Karpas-422 (cell line): ENCODE measurements around the gene MEGF6. TPM values are rescaled to one million over a fixed set of nuclear protein-coding genes. Genes with fewer than 3 reads are reported as not detected.

Experiments
- DNase-seq: peaks from one replicate; pipeline ENCODE4 v3.0.0-alpha.2; 2015
- H2AFZ ChIP-seq: fragments of 200-600 bp; sonication (generic); 2 replicates; pipeline ENCODE4 v1.6.1; 2014; ENCODE audit warnings: antibody characterized with exemption, low read length, mixed read lengths
- H3K27ac ChIP-seq: fragments of 200-600 bp; sonication (generic); 2 replicates; pipeline ENCODE4 v1.5.1; 2014; ENCODE audit warnings: mild to moderate bottlenecking, low read length, moderate library complexity
- H3K27me3 ChIP-seq: fragments of 200-600 bp; sonication (generic); 2 replicates; pipeline ENCODE4 v1.6.1; 2014; ENCODE audit warnings: low read length, mixed read lengths
- H3K36me3 ChIP-seq: fragments of 200-600 bp; sonication (generic); 2 replicates; pipeline ENCODE4 v1.6.1; 2014; ENCODE audit warnings: low read length, mixed read lengths; ENCODE audit not compliant: insufficient read depth
- H3K4me1 ChIP-seq: fragments of 200-600 bp; sonication (generic); 2 replicates; pipeline ENCODE4 v1.6.1; 2014; ENCODE audit warnings: mild to moderate bottlenecking, low read length, mixed read lengths
- H3K4me2 ChIP-seq: fragments of 200-600 bp; sonication (generic); 2 replicates; pipeline ENCODE4 v1.6.1; 2014; ENCODE audit warnings: low read length, low read depth, mild to moderate bottlenecking; ENCODE audit not compliant: poor library complexity, severe bottlenecking
- H3K4me3 ChIP-seq: fragments of 200-600 bp; sonication (generic); 2 replicates; pipeline ENCODE4 v1.5.1; 2014; ENCODE audit warnings: mild to moderate bottlenecking, antibody characterized with exemption, low read length, mixed read lengths
- H3K79me2 ChIP-seq: fragments of 200-600 bp; sonication (generic); 2 replicates; pipeline ENCODE4 v1.6.1; 2014; ENCODE audit warnings: mild to moderate bottlenecking, low read length, mixed read lengths
- H3K9ac ChIP-seq: fragments of 200-600 bp; sonication (generic); 2 replicates; pipeline ENCODE4 v1.6.0; 2014; ENCODE audit warnings: low read length
- H3K9me2 ChIP-seq: fragments of 200-600 bp; sonication (generic), shearing (Covaris generic); replicated peaks from 2 replicates; pipeline ENCODE4 v1.6.0; 2014; ENCODE audit warnings: mild to moderate bottlenecking, low read length, moderate library complexity; ENCODE audit not compliant: insufficient read depth
- H3K9me3 ChIP-seq: fragments of 300-700, 200-600 bp; sonication (generic); 2 replicates; pipeline ENCODE4 v1.6.1; 2014; ENCODE audit warnings: low read length, mixed read lengths
- H4K20me1 ChIP-seq: fragments of 200-600 bp; sonication (generic); 2 replicates; pipeline ENCODE4 v1.6.1; 2014; ENCODE audit warnings: mild to moderate bottlenecking, antibody characterized with exemption, low read length, low read depth; ENCODE audit not compliant: insufficient read depth
- total RNA-seq: library from RNA; depleted of rRNA; stranded (reverse); fragments of >200 nt; shearing (Covaris generic); gene quantifications from 2 replicates; pipeline ENCODE4 v1.2.3, GENCODE V29; 2014; ENCODE audit warnings: low replicate concordance

The MEGF6 gene
- total RNA-seq, 1 experiment from 2014 or later = not detected

- DNase-seq = no peak
- Histone ChIP-seq H3K4me3 (no peak overlapping the region), H3K4me1 (no peaks in the 10 kb centered on the region), H3K9me3 (no peaks in the 10 kb centered on the region), H3K9me2 (no peaks in the 10 kb centered on the region), H3K27me3 (no peaks in the 10 kb centered on the region), H3K27ac (no peak overlapping the region), H2AFZ (no peak overlapping the region), H3K4me2 (no peak overlapping the region), H3K79me2 (no peaks in the 10 kb centered on the region), H3K9ac (no peak overlapping the region), H4K20me1 (no peaks in the 10 kb centered on the region), H3K36me3 (no peaks in the 10 kb centered on the region; the same call in 1 of the 2 replicates)
Measured at GRCh38 chr1:3641046-3641760, 29.9 kb upstream of the MEGF6 start.

GRCh38 chr1:3640121-3640837 is 29.0 kb upstream of the MEGF6 start:
- Histone ChIP-seq H3K9me3 (no peaks in the 10 kb centered on the region), H3K9me2 (no peaks in the 10 kb centered on the region), H3K27ac (no peak overlapping the region), H3K79me2 (no peaks in the 10 kb centered on the region), H3K9ac (no peak overlapping the region), H4K20me1 (no peaks in the 10 kb centered on the region), H3K36me3 (no peaks in the 10 kb centered on the region), H3K4me3 (no peak overlapping the region), H3K4me2 (no peak overlapping the region), H3K27me3 (no peaks in the 10 kb centered on the region), H3K4me1 (no peaks in the 10 kb centered on the region), H2AFZ (no peak overlapping the region)
- DNase-seq = no peak

GRCh38 chr1:3639397-3639911 is 28.1 kb upstream of the MEGF6 start:
- Histone ChIP-seq H3K4me3 (no peak overlapping the region), H3K9me3 (no peaks in the 10 kb centered on the region), H3K4me1 (no peaks in the 10 kb centered on the region), H3K9me2 (no peaks in the 10 kb centered on the region), H3K79me2 (no peaks in the 10 kb centered on the region), H2AFZ (no peak overlapping the region), H3K36me3 (peaks cover 3% of the 10 kb centered on the region; the same call in 1 of the 2 replicates), H3K27ac (no peak overlapping the region), H3K27me3 (no peaks in the 10 kb centered on the region), H4K20me1 (no peaks in the 10 kb centered on the region), H3K9ac (no peak overlapping the region), H3K4me2 (no peak overlapping the region)
- no peak for DNase-seq

- Histone ChIP-seq H3K9me3 (no peaks in the 10 kb centered on the region), H3K4me1 (no peaks in the 10 kb centered on the region), H2AFZ (no peak overlapping the region), H3K9ac (no peak overlapping the region), H3K36me3 (peaks cover 3% of the 10 kb centered on the region; the same call in 1 of the 2 replicates), H3K9me2 (no peaks in the 10 kb centered on the region), H4K20me1 (no peaks in the 10 kb centered on the region), H3K27me3 (no peaks in the 10 kb centered on the region), H3K4me2 (no peak overlapping the region), H3K27ac (no peak overlapping the region), H3K79me2 (no peaks in the 10 kb centered on the region), H3K4me3 (no peak overlapping the region)
- no peak for DNase-seq
Measured at GRCh38 chr1:3638676-3639075, 27.4 kb upstream of the MEGF6 start.

- Histone ChIP-seq H3K9me2 (no peaks in the 10 kb centered on the region), H3K9me3 (no peaks in the 10 kb centered on the region), H3K79me2 (no peaks in the 10 kb centered on the region), H3K36me3 (peaks cover 3% of the 10 kb centered on the region; the same call in 1 of the 2 replicates), H4K20me1 (no peaks in the 10 kb centered on the region), H2AFZ (no peak overlapping the region), H3K9ac (no peak overlapping the region), H3K27me3 (no peaks in the 10 kb centered on the region), H3K4me2 (no peak overlapping the region), H3K4me3 (no peak overlapping the region), H3K27ac (no peak overlapping the region), H3K4me1 (no peaks in the 10 kb centered on the region)
- DNase-seq = no peak
Measured at GRCh38 chr1:3638027-3638426, 26.7 kb upstream of the MEGF6 start.

GRCh38 chr1:3636531-3636930 is 25.2 kb upstream of the MEGF6 start:
- Histone ChIP-seq H3K27ac (no peak overlapping the region), H3K9ac (no peak overlapping the region), H2AFZ (no peak overlapping the region), H3K9me3 (no peaks in the 10 kb centered on the region), H3K4me2 (no peak overlapping the region), H3K36me3 (peaks cover 3% of the 10 kb centered on the region; the same call in 1 of the 2 replicates), H3K9me2 (no peaks in the 10 kb centered on the region), H3K4me3 (no peak overlapping the region), H3K4me1 (no peaks in the 10 kb centered on the region), H3K27me3 (no peaks in the 10 kb centered on the region), H4K20me1 (no peaks in the 10 kb centered on the region), H3K79me2 (no peaks in the 10 kb centered on the region)
- no peak for DNase-seq

- no peaks in the 10 kb centered on the region for H3K9me2 ChIP-seq
- no peaks in the 10 kb centered on the region for H3K4me1 ChIP-seq
- no peak overlapping the region for H3K4me2 ChIP-seq
- no peaks in the 10 kb centered on the region for H4K20me1 ChIP-seq
- H3K9ac ChIP-seq = no peak overlapping the region
- H2AFZ ChIP-seq = no peak overlapping the region
- H3K27ac ChIP-seq = no peak overlapping the region
- no peak overlapping the region for H3K4me3 ChIP-seq
- no peaks in the 10 kb centered on the region for H3K79me2 ChIP-seq
- no peak for DNase-seq
- H3K27me3 ChIP-seq = no peaks in the 10 kb centered on the region
- no peaks in the 10 kb centered on the region for H3K9me3 ChIP-seq
- H3K36me3 ChIP-seq = peaks cover 3% of the 10 kb centered on the region; the same call in 1 of the 2 replicates
Measured at GRCh38 chr1:3636080-3636479, 24.8 kb upstream of the MEGF6 start.

- Histone ChIP-seq H3K27ac (no peak overlapping the region), H3K9me2 (no peaks in the 10 kb centered on the region), H3K4me2 (no peak overlapping the region), H2AFZ (no peak overlapping the region), H3K4me1 (no peaks in the 10 kb centered on the region), H3K36me3 (peaks cover 3% of the 10 kb centered on the region; the same call in 1 of the 2 replicates), H3K79me2 (no peaks in the 10 kb centered on the region), H3K27me3 (no peaks in the 10 kb centered on the region), H4K20me1 (no peaks in the 10 kb centered on the region), H3K9ac (no peak overlapping the region), H3K4me3 (no peak overlapping the region), H3K9me3 (no peaks in the 10 kb centered on the region)
- DNase-seq = no peak
Measured at GRCh38 chr1:3634059-3634800, 22.9 kb upstream of the MEGF6 start.
